HG02938 (cell line): ENCODE data around the gene STK35.

Source experiments
- ATAC-seq: cut with Tn5 transposase; IDR thresholded peaks from one replicate; pipeline ENCODE4 v1.9.1; 2021; ENCODE audit warnings: mild to moderate bottlenecking, moderate library complexity; ENCODE audit not compliant: unreplicated experiment

STK35 gene

GRCh38 chr20:2132461-2132901 lies 30.9 kb downstream of the STK35 start:
- ATAC-seq: no peak

GRCh38 chr20:2133318-2134183 lies 31.9 kb downstream of the STK35 start:
- no peak for ATAC-seq

GRCh38 chr20:2135013-2135412 lies 33.4 kb downstream of the STK35 start:
- no peak for ATAC-seq

GRCh38 chr20:2136275-2136674 lies 34.6 kb downstream of the STK35 start:
- no peak for ATAC-seq

GRCh38 chr20:2137552-2138201 lies 36.0 kb downstream of the STK35 start:
- no peak for ATAC-seq

- no peak for ATAC-seq
Observed at GRCh38 chr20:2138396-2138795, 36.8 kb downstream of the STK35 start.

- no peak for ATAC-seq
Observed at GRCh38 chr20:2139250-2139649, 37.6 kb downstream of the STK35 start.

- ATAC-seq: no peak
Observed at GRCh38 chr20:2139736-2140135, 38.1 kb downstream of the STK35 start.

- no peak for ATAC-seq
Observed at GRCh38 chr20:2140561-2140960, 38.9 kb downstream of the STK35 start.

- no peak for ATAC-seq
Observed at GRCh38 chr20:2141600-2142575, 40.3 kb downstream of the STK35 start.

GRCh38 chr20:2142649-2143048 lies 41.0 kb downstream of the STK35 start:
- no peak for ATAC-seq

- no peak for ATAC-seq
Observed at GRCh38 chr20:2143594-2143993, 42.0 kb downstream of the STK35 start.

GRCh38 chr20:2144850-2145249 lies 43.2 kb downstream of the STK35 start:
- ATAC-seq: no peak

- ATAC-seq: no peak
Observed at GRCh38 chr20:2145376-2145775, 43.7 kb downstream of the STK35 start.

GRCh38 chr20:2146080-2146867 lies 44.6 kb downstream of the STK35 start:
- ATAC-seq: no peak

GRCh38 chr20:2149507-2149906 lies 47.9 kb downstream of the STK35 start:
- ATAC-seq: no peak

- ATAC-seq: no peak
Observed at GRCh38 chr20:2150660-2151059, 49.0 kb downstream of the STK35 start.

GRCh38 chr20:2151858-2152281 lies 50.2 kb downstream of the STK35 start:
- ATAC-seq: no peak

GRCh38 chr20:2152317-2152716 lies 50.7 kb downstream of the STK35 start:
- no peak for ATAC-seq

- no peak for ATAC-seq
Observed at GRCh38 chr20:2153326-2153725, 51.7 kb downstream of the STK35 start.
